WTC11 (cell line): ENCODE data around the gene ANKRD11. TPM values are rescaled to one million over a fixed set of nuclear protein-coding genes. Genes with fewer than 3 reads are reported as not detected.

Source experiments
- ATAC-seq: fragments of 200-7000 bp; cut with Tn5 transposase; 2 replicates; pipeline ENCODE4 v1.10.0; 2021; ENCODE audit warnings: mild to moderate bottlenecking, moderate library complexity
- CTCF ChIA-PET: fragments of 300-600 bp; sonication (Branson Sonifier 250); formaldehyde crosslinking; loops from one replicate; lab custom pipeline; 2021; ENCODE audit warnings: antibody characterized with exemption; lab: Charles Lee
- POLR2A ChIA-PET: fragments of 350-600 bp; sonication (Branson Sonifier 250); formaldehyde crosslinking; loops from one replicate; lab custom pipeline; 2021; ENCODE audit warnings: antibody characterized with exemption; lab: Charles Lee
- DNase-seq: peaks from one replicate; pipeline ENCODE4 v3.0.0; 2021; ENCODE audit warnings: low spot score
- H3K27ac Mint-ChIP-seq: 2 replicates; pipeline ENCODE4 v1.8.0; 2021; ENCODE audit warnings: mixed read lengths
- H3K27me3 Mint-ChIP-seq: 2 replicates; pipeline ENCODE4 v1.8.0; 2021; ENCODE audit warnings: low read depth, mild to moderate bottlenecking, moderate library complexity, mixed read lengths
- H3K36me3 Mint-ChIP-seq: 2 replicates; pipeline ENCODE4 v1.8.0; 2021; ENCODE audit warnings: mixed read lengths
- H3K4me1 Mint-ChIP-seq: 2 replicates; pipeline ENCODE4 v1.8.0; 2022; ENCODE audit warnings: mixed read lengths
- H3K4me3 Mint-ChIP-seq: 2 replicates; pipeline ENCODE4 v1.8.0; 2021; ENCODE audit warnings: mild to moderate bottlenecking, moderate library complexity, mixed read lengths
- H3K9me3 Mint-ChIP-seq: 2 replicates; pipeline ENCODE4 v1.8.0; 2021; ENCODE audit warnings: mixed read lengths
- ARID4B ChIP-seq: sonication (generic); formaldehyde crosslinking; IDR thresholded peaks from 2 replicates; pipeline ENCODE4 v1.8.0; 2023; ENCODE audit warnings: missing genetic modification reagents, mild to moderate bottlenecking, borderline replicate concordance
- ATF6 ChIP-seq: sonication (generic); formaldehyde crosslinking; IDR thresholded peaks from 2 replicates; pipeline ENCODE4 v1.8.1; 2023; ENCODE audit warnings: mild to moderate bottlenecking, missing genetic modification reagents
- EMX1 ChIP-seq: fragments of 250-450 bp; sonication (Bioruptor Pico); IDR thresholded peaks from 2 replicates; pipeline ENCODE4 v1.8.0; 2021; ENCODE audit warnings: mild to moderate bottlenecking
- FOXP1 ChIP-seq: sonication (generic); formaldehyde crosslinking; IDR thresholded peaks from 2 replicates; pipeline ENCODE4 v1.8.0; 2022; ENCODE audit warnings: missing genetic modification reagents, mild to moderate bottlenecking, moderate library complexity, borderline replicate concordance
- GABPB1 ChIP-seq: sonication (generic); formaldehyde crosslinking; IDR thresholded peaks from 2 replicates; pipeline ENCODE4 v1.8.1; 2023; ENCODE audit warnings: mild to moderate bottlenecking, missing genetic modification reagents
- GRHL2 ChIP-seq: fragments of 250-450 bp; sonication (Bioruptor Pico); IDR thresholded peaks from 2 replicates; pipeline ENCODE4 v1.8.0; 2022; ENCODE audit warnings: mild to moderate bottlenecking, moderate library complexity; ENCODE audit not compliant: insufficient replicate concordance, severe bottlenecking
- HMGA2 ChIP-seq: fragments of 250-450 bp; sonication (Bioruptor Pico); IDR thresholded peaks from 2 replicates; pipeline ENCODE4 v1.4.0; 2021; ENCODE audit warnings: mild to moderate bottlenecking, moderate library complexity
- IRF1 ChIP-seq: sonication (generic); formaldehyde crosslinking; IDR thresholded peaks from 2 replicates; pipeline ENCODE4 v1.8.0; 2023; ENCODE audit warnings: missing genetic modification reagents
- KAT7 ChIP-seq: sonication (generic); formaldehyde crosslinking; IDR thresholded peaks from 2 replicates; pipeline ENCODE4 v1.8.1; 2023; ENCODE audit warnings: missing genetic modification reagents, mild to moderate bottlenecking, borderline replicate concordance
- SMAD4 ChIP-seq: sonication (generic); formaldehyde crosslinking; IDR thresholded peaks from 2 replicates; pipeline ENCODE4 v1.8.0; 2022; ENCODE audit warnings: mild to moderate bottlenecking, missing genetic modification reagents
- ZBTB21 ChIP-seq: sonication (generic); formaldehyde crosslinking; IDR thresholded peaks from 2 replicates; pipeline ENCODE4 v1.8.1; 2023; ENCODE audit warnings: mild to moderate bottlenecking, missing genetic modification reagents, borderline replicate concordance
- ZNF263 ChIP-seq: sonication (generic); formaldehyde crosslinking; IDR thresholded peaks from 2 replicates; pipeline ENCODE4 v1.8.1; 2022; ENCODE audit warnings: low read depth, mild to moderate bottlenecking, moderate library complexity, missing genetic modification reagents
- ZNF423 ChIP-seq: fragments of 250-450 bp; sonication (Bioruptor Pico); IDR thresholded peaks from 2 replicates; pipeline ENCODE4 v2.1.2; 2022; ENCODE audit warnings: mild to moderate bottlenecking, moderate library complexity
- total RNA-seq: library from RNA; stranded (reverse); gene quantifications from 3 replicates; pipeline ENCODE4 v1.2.3, GENCODE V29; 2021
- TF ChIP-seq, protein P1 (sequence below): sonication (generic); formaldehyde crosslinking; IDR thresholded peaks from 2 replicates; pipeline ENCODE4 v1.8.1; 2022; ENCODE audit warnings: mild to moderate bottlenecking, moderate library complexity, missing genetic modification reagents
- TF ChIP-seq, protein P2 (sequence below): fragments of 250-450 bp; sonication (Bioruptor Pico); IDR thresholded peaks from 2 replicates; pipeline ENCODE4 v1.9.0; 2021; ENCODE audit warnings: mild to moderate bottlenecking

ANKRD11 gene
- total RNA-seq, 1 experiment from 2014 or later = 184 TPM

- TF ChIP-seq, protein P1, sequence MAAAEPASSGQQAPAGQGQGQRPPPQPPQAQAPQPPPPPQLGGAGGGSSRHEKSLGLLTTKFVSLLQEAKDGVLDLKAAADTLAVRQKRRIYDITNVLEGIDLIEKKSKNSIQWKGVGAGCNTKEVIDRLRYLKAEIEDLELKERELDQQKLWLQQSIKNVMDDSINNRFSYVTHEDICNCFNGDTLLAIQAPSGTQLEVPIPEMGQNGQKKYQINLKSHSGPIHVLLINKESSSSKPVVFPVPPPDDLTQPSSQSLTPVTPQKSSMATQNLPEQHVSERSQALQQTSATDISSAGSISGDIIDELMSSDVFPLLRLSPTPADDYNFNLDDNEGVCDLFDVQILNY (CRISPR knock-in tag) = no peak
- TF ChIP-seq GRHL2 (CRISPR knock-in tag) (no peak), ZNF423 (CRISPR knock-in tag) (no peak), EMX1 (CRISPR knock-in tag) (no peak), ARID4B (CRISPR knock-in tag) (no peak), ZNF263 (no peak), IRF1 (CRISPR knock-in tag) (no peak), SMAD4 (CRISPR knock-in tag) (no peak), FOXP1 (CRISPR knock-in tag) (no peak)
- TF ChIP-seq, protein P2, sequence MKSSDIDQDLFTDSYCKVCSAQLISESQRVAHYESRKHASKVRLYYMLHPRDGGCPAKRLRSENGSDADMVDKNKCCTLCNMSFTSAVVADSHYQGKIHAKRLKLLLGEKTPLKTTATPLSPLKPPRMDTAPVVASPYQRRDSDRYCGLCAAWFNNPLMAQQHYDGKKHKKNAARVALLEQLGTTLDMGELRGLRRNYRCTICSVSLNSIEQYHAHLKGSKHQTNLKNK (CRISPR knock-in tag) = no peak
- ChIA-PET CTCF (interaction anchor here (1.3 kb wide), 1 partner anchor 77 kb away, joined by 3 read pairs; no protein-coding TSS in a partner anchor), POLR2A (no interaction called here)
- no peaks in the 10 kb centered on the region for H3K9me3 Mint-ChIP-seq
- peak overlapping the region; percentile 91 for H3K27ac Mint-ChIP-seq
- peaks cover 2% of the 10 kb centered on the region; the same call in 1 of the 2 replicates for H3K36me3 Mint-ChIP-seq
- ATAC-seq (no peak), DNase-seq (no peak)
- peaks cover 65% of the 10 kb centered on the region for H3K4me1 Mint-ChIP-seq
- H3K27me3 Mint-ChIP-seq = no peaks in the 10 kb centered on the region
- no peak overlapping the region for H3K4me3 Mint-ChIP-seq
These were observed 104.6 kb downstream of the ANKRD11 start for GRCh38 chr16:89385712-89386111.

GRCh38 chr16:89384282-89384681, 106.1 kb downstream of the ANKRD11 start:
- ATAC-seq = no peak
- Mint-ChIP-seq H3K4me1 (peaks cover 71% of the 10 kb centered on the region), H3K27me3 (no peaks in the 10 kb centered on the region)
- TF ChIP-seq HMGA2 (CRISPR knock-in tag) (no peak), KAT7 (CRISPR knock-in tag) (no peak), ZBTB21 (CRISPR knock-in tag) (no peak), GABPB1 (CRISPR knock-in tag) (no peak), ARID4B (CRISPR knock-in tag) (no peak), ATF6 (CRISPR knock-in tag) (no peak)
- TF ChIP-seq, all 79 proteins: peak for 0
- H3K27ac Mint-ChIP-seq = peak overlapping the region; percentile 93
- no peaks in the 10 kb centered on the region for H3K36me3 Mint-ChIP-seq
- DNase-seq = no peak
- ChIA-PET CTCF (interaction anchor here (1.8 to 2.8 kb wide), 2 partner anchors 10 to 38 kb away, joined by 3 to 12 read pairs; no protein-coding TSS in a partner anchor), POLR2A (no interaction called here)
- H3K9me3 Mint-ChIP-seq = no peaks in the 10 kb centered on the region
- no peak overlapping the region for H3K4me3 Mint-ChIP-seq
